ENCODE results near the gene SDK1. TPM values are rescaled to one million over a fixed set of nuclear protein-coding genes. Genes with fewer than 3 reads are reported as not detected.

The SDK1 gene
- total and polyA plus RNA-seq, 2 of the 8 experiments (the other 6 are each of a cell fraction or from before 2014, with no cell fraction given), result 3.3 to 7.2 TPM

- TF ChIP-seq, protein P1, sequence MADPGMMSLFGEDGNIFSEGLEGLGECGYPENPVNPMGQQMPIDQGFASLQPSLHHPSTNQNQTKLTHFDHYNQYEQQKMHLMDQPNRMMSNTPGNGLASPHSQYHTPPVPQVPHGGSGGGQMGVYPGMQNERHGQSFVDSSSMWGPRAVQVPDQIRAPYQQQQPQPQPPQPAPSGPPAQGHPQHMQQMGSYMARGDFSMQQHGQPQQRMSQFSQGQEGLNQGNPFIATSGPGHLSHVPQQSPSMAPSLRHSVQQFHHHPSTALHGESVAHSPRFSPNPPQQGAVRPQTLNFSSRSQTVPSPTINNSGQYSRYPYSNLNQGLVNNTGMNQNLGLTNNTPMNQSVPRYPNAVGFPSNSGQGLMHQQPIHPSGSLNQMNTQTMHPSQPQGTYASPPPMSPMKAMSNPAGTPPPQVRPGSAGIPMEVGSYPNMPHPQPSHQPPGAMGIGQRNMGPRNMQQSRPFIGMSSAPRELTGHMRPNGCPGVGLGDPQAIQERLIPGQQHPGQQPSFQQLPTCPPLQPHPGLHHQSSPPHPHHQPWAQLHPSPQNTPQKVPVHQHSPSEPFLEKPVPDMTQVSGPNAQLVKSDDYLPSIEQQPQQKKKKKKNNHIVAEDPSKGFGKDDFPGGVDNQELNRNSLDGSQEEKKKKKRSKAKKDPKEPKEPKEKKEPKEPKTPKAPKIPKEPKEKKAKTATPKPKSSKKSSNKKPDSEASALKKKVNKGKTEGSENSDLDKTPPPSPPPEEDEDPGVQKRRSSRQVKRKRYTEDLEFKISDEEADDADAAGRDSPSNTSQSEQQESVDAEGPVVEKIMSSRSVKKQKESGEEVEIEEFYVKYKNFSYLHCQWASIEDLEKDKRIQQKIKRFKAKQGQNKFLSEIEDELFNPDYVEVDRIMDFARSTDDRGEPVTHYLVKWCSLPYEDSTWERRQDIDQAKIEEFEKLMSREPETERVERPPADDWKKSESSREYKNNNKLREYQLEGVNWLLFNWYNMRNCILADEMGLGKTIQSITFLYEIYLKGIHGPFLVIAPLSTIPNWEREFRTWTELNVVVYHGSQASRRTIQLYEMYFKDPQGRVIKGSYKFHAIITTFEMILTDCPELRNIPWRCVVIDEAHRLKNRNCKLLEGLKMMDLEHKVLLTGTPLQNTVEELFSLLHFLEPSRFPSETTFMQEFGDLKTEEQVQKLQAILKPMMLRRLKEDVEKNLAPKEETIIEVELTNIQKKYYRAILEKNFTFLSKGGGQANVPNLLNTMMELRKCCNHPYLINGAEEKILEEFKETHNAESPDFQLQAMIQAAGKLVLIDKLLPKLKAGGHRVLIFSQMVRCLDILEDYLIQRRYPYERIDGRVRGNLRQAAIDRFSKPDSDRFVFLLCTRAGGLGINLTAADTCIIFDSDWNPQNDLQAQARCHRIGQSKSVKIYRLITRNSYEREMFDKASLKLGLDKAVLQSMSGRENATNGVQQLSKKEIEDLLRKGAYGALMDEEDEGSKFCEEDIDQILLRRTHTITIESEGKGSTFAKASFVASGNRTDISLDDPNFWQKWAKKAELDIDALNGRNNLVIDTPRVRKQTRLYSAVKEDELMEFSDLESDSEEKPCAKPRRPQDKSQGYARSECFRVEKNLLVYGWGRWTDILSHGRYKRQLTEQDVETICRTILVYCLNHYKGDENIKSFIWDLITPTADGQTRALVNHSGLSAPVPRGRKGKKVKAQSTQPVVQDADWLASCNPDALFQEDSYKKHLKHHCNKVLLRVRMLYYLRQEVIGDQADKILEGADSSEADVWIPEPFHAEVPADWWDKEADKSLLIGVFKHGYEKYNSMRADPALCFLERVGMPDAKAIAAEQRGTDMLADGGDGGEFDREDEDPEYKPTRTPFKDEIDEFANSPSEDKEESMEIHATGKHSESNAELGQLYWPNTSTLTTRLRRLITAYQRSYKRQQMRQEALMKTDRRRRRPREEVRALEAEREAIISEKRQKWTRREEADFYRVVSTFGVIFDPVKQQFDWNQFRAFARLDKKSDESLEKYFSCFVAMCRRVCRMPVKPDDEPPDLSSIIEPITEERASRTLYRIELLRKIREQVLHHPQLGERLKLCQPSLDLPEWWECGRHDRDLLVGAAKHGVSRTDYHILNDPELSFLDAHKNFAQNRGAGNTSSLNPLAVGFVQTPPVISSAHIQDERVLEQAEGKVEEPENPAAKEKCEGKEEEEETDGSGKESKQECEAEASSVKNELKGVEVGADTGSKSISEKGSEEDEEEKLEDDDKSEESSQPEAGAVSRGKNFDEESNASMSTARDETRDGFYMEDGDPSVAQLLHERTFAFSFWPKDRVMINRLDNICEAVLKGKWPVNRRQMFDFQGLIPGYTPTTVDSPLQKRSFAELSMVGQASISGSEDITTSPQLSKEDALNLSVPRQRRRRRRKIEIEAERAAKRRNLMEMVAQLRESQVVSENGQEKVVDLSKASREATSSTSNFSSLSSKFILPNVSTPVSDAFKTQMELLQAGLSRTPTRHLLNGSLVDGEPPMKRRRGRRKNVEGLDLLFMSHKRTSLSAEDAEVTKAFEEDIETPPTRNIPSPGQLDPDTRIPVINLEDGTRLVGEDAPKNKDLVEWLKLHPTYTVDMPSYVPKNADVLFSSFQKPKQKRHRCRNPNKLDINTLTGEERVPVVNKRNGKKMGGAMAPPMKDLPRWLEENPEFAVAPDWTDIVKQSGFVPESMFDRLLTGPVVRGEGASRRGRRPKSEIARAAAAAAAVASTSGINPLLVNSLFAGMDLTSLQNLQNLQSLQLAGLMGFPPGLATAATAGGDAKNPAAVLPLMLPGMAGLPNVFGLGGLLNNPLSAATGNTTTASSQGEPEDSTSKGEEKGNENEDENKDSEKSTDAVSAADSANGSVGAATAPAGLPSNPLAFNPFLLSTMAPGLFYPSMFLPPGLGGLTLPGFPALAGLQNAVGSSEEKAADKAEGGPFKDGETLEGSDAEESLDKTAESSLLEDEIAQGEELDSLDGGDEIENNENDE (IDR thresholded peaks at IDR 0.05; ENCODE audit: insufficient replicate concordance, low read length), result no peak
- TF ChIP-seq SIRT6 (IDR thresholded peaks at IDR 0.05; ENCODE audit: low read length), result no peak
- no peak for TF ChIP-seq BACH1 (IDR thresholded peaks at IDR 0.05; ENCODE audit: low read length)
- no peak for TF ChIP-seq EGR1 (IDR thresholded peaks at IDR 0.05; ENCODE audit: borderline replicate concordance, low read depth, low read length)
- TF ChIP-seq POU5F1 (IDR thresholded peaks at IDR 0.05; ENCODE audit: low read depth, low read length), result no peak
- TF ChIP-seq JUN (IDR thresholded peaks at IDR 0.05; ENCODE audit: low read depth, low read length), result no peak
Observed at GRCh38 chr7:4043988-4044387, 742.9 kb downstream of the SDK1 start (continued).
